Measurements from ENCODE around the gene CDK2AP2.
A peak's percentile ranks its signal among the peaks of the same experiment; 100 is the strongest.

Gene CDK2AP2

DNA sequence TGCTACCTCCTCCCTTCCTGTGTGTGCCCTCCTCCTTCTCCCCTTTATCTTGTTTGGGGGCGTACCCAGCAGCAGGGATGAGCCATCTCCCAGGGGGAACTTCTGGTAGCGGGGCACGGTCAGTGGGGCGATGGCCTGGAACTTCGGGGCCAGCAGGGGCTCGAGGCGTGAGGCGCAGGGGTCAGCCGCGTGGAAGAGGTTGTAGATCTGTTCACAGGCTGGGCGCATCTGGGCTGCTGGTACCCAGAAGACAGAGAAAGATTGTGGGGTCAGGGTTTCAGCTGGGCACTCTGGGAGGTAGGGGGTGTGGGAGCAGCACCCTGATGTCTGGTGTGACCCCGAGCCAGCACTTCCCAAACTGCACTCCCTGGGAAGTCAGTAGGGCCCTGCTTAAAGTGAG lies 11.8 kb downstream of the CDK2AP2 start:
- POLR2A ChIA-PET (ENCODE audit: low non-redundant PET): no interaction called here
- peak overlapping the region; percentile 28; the same call in 1 of the 2 replicates for H3K27ac ChIP-seq
- CTCF ChIA-PET: no interaction called here
- TF ChIP-seq, protein P1, sequence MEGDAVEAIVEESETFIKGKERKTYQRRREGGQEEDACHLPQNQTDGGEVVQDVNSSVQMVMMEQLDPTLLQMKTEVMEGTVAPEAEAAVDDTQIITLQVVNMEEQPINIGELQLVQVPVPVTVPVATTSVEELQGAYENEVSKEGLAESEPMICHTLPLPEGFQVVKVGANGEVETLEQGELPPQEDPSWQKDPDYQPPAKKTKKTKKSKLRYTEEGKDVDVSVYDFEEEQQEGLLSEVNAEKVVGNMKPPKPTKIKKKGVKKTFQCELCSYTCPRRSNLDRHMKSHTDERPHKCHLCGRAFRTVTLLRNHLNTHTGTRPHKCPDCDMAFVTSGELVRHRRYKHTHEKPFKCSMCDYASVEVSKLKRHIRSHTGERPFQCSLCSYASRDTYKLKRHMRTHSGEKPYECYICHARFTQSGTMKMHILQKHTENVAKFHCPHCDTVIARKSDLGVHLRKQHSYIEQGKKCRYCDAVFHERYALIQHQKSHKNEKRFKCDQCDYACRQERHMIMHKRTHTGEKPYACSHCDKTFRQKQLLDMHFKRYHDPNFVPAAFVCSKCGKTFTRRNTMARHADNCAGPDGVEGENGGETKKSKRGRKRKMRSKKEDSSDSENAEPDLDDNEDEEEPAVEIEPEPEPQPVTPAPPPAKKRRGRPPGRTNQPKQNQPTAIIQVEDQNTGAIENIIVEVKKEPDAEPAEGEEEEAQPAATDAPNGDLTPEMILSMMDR (conservative IDR thresholded peaks at IDR 0.05; ENCODE audit: low read depth): no peak
- DNase-seq (ENCODE audit: low spot score): no peak

DNA sequence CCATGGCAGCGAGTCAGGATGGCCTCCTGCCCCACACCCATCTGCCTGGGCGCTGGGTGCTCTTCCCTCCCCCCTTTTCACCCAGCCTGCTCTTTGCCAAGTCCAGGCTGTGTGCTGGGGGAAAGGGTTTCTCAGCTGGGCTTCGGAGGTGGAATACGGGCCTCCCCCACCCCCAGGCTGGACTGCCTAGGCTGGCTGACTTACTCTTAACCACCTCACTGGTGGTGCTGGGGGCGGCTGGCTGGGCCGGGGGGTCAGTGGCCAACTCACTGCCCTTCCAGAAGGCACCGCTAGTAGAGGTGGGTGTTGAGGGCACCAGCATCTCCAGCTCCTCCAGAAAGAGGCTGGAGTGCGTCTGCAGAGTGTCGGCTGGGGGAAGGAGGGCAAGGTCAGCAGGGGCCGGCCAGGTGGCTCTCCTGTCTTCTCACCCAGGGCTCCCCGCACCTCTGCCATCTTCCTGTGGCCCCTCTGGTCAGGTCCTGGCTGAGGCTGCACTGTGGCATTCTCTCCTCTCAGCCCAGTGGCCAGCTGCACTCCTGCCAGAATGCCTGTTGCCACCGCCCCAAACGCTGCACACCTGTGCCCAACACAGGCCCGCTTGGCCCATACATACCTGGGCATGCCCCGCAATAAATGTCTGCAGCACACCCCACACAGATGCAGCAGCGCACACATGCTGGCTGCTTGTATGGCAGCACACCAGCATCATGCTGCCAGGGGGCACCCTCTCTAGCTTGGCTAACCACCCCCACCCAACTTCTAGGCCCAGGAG lies 12.5 kb downstream of the CDK2AP2 start:
- ChIA-PET POLR2A (ENCODE audit: low non-redundant PET) (interaction anchor here (0.7 kb wide), 1 partner anchor 39 kb away, joined by 7 read pairs; no protein-coding TSS in a partner anchor), CTCF (no interaction called here)
- no peak for DNase-seq (ENCODE audit: low spot score)
- peak overlapping the region; percentile 28; the same call in 1 of the 2 replicates for H3K27ac ChIP-seq
- TF ChIP-seq, protein P1 (conservative IDR thresholded peaks at IDR 0.05; ENCODE audit: low read depth): no peak

DNA sequence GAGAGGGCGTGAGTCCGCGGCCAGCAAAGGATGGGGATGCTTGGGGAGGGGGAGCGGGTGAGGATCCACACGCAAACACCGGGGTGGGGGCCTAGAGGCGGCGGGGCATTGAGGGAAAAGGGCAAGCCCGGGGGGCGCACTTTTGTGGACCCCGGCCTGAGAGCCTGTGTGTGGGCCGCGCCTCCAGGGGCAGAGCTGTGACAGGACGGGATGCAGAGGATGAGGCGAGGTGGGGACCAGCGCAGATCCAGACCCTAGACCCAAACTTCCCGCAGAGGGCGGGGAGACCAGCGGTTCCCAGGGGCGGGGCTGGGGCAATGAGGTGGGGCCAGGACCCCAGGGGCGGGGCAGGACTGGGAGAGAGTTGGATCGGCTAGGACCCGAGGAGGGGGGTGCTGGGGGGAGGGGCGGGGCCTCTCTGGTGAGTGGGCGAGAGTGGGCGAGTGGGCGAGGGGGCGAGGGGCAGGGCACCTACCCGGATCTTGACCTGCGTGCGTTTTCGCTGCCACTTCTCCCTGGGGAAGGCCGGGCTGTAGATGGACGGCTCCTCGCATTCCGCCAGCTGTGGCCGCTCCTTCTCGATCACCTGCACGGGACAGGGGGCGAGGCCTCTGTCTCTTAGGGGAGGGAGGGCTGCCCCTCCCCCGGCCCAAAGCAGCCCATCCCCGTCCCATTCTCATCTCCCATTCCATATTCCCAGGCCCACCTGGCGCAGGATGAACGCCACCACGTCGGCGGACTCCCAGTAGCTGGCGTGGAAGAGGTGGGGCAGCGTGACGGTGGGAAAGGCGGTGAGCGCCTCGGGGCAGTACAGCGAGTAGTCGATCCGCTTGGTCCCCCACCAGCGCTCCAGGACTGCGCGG lies 13.4 kb downstream of the CDK2AP2 start:
- ChIA-PET CTCF (no interaction called here), POLR2A (ENCODE audit: low non-redundant PET) (interaction anchor here (0.7 kb wide), 1 partner anchor 39 kb away, joined by 7 read pairs; no protein-coding TSS in a partner anchor)
- TF ChIP-seq, protein P1 (conservative IDR thresholded peaks at IDR 0.05; ENCODE audit: low read depth): no peak
- DNase-seq (ENCODE audit: low spot score): no peak
- H3K27ac ChIP-seq: no peak overlapping the region

DNA sequence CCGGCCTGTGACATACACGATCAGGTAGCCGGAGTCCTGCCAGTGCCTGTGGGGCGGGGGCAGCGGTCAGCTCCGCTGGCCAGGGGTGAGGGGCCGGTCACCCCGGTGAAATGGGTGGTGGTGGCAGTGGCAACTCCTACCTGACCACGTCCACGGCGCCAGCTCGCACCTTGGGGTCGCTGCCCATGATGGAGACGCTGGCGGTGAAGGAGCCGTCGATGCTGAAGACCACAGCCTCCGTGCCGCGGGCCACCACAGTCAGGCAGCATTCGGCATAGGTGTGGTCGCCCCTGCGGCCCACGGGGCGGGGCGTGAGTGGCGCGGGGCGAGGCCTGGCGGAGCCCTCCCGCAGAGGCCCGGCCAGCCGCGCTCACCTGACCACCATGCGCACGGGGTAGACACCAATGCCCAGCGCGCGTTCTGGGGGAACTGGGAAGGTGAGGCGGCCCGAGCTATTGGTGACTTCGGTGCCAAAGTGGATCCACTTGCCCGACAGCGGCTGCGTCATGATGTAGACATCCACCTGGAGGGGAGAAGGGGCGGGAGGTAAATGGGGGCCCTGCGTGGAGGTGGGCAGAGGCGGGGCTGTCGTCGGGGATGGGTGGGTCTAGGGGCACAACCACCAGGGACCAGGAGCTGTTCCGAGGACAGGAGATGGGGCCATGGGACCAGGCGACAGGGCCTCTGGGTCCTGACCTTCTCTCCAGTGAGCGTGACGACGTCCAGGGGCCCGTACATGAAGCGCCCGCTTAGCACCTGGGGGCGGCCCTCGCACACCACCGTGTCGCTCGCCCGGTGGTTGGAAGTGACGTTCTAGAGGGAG lies 14.2 kb downstream of the CDK2AP2 start:
- POLR2A ChIA-PET (ENCODE audit: low non-redundant PET): no interaction called here
- TF ChIP-seq, protein P1 (conservative IDR thresholded peaks at IDR 0.05; ENCODE audit: low read depth): no peak
- no peak for DNase-seq (ENCODE audit: low spot score)
- no peak overlapping the region for H3K27ac ChIP-seq
- CTCF ChIA-PET: no interaction called here

DNA sequence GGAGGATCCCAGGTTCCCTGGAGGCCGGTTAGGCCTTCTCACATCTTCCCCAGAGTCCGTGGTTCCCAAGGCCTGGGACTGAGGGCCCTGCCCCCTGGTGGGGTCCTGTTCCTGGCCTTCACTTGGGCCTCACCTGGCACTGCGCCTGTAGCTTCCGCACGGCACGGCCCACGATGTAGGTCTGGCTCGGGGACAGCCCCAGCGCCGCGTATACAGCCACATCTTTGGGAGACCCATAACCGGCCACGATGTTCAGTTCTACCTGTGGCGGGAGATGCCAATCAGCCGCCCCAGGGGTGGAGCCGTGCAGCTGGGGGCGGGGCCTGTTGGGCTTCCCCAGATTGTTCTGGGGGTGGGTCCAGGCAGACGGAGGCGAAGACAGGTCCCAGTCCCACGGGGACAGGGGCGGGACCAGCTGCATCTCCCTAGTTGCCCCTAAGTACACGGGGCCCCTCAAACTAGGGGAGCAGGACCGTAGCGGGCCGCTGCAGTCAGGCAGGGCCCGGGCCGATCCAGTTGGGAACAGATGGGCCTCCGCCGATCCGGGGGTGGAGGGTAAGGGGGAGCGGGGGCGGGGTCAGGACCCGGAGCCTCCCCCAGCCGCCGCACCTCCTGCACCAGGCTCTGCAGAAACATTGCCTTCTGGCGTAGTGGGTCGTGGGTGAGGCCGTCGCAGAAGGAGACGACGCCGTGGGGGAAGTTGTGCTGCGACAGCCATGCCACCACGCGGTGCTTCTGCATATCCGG lies 15.0 kb downstream of the CDK2AP2 start:
- H3K27ac ChIP-seq: peak overlapping the region; percentile 3; the same call in 1 of the 2 replicates

More for the DNA sequence above, 15.0 kb downstream of the CDK2AP2 start:
- ChIA-PET POLR2A (ENCODE audit: low non-redundant PET) (interaction anchor here (0.7 kb wide), 1 partner anchor 138 kb away, joined by 3 read pairs; no protein-coding TSS in a partner anchor), CTCF (no interaction called here)
- DNase-seq (ENCODE audit: low spot score): no peak
- TF ChIP-seq, protein P1 (conservative IDR thresholded peaks at IDR 0.05; ENCODE audit: low read depth): no peak
